Motor neuron (in vitro differentiated cells): ENCODE measurements around the gene LPIN2. TPM values are rescaled to one million over a fixed set of nuclear protein-coding genes. Genes with fewer than 3 reads are reported as not detected.
"Not testable (repeated sequence)": the region's sequence is repeated elsewhere in the genome, so short reads cannot be mapped to it uniquely, and the experiment has no call there.

Experiments
- ATAC-seq, 8 experiments: fragments of 200-7000 bp; cut with Tn5 transposase; replicated peaks in 6 of 8; 2 replicates each; pipeline ENCODE4 v1.8.0; 2021; ENCODE audit warnings: mild to moderate bottlenecking in 8 of 8, moderate library complexity in 8 of 8
- H3K27ac ChIP-seq, 2 donors: fragments of 250-450 bp; sonication (Bioruptor Pico); 2 replicates each; pipeline ENCODE4 v1.9.0; 2021; ENCODE audit warnings: antibody characterized with exemption in 2 of 2, mild to moderate bottlenecking in 2 of 2, moderate library complexity in 1 of 2
- H3K4me1 ChIP-seq, 2 donors: fragments of 250-450 bp; sonication (Bioruptor Pico); replicated peaks in 1 of 2; 2 replicates each; pipeline ENCODE4 v1.6.1; 2021; ENCODE audit warnings: antibody characterized with exemption in 2 of 2, mild to moderate bottlenecking in 2 of 2, moderate library complexity in 1 of 2
- H3K4me3 ChIP-seq, 5 donors: fragments of 250-450 bp; sonication (Bioruptor Pico); 2 replicates each; pipeline ENCODE4 v1.9.0; 2021; ENCODE audit warnings: antibody characterized with exemption in 5 of 5, mild to moderate bottlenecking in 5 of 5, moderate library complexity in 4 of 5
- WGBS, 10 experiments: fragments of 450-650 bp; shearing (Covaris generic); methylation state at CpG; one replicate each; pipeline ENCODE4 v1.0.0; 2022; 5-methylcytosine and 5-hydroxymethylcytosine counted together
- in situ Hi-C, 9 experiments: fragments of 400-800 bp; cut with MboI; loops; one replicate each; pipeline ENCODE4 v1.15.0; 2021; ENCODE audit warnings: low sequenced_read_pairs in 9 of 9, low pct_unique_long_range_greater_than_20kb in 2 of 9; ENCODE audit not compliant: unreplicated experiment in 9 of 9
- total RNA-seq, 8 experiments: library from RNA; unstranded; fragments of 300-600 nt; gene quantifications; 2 replicates each; pipeline versions ENCODE4 v1.2.3 to v1.2.4, GENCODE V29; 2022

The LPIN2 gene
- total RNA-seq, 8 experiments from 2014 or later = 9.6 to 33.4 (median 13.0) TPM

- H3K4me3 ChIP-seq = no peak overlapping the region
- in situ Hi-C loops = no loop called here
- H3K4me1 ChIP-seq = no peaks in the 10 kb centered on the region
- WGBS, 10 experiments = 0 to 100% (median 86%) methylated on average over 1 to 2 of the region's 2 CpGs; no CpG with 5 or more reads in 2 of the 10 experiments
- no peak for ATAC-seq
- H3K27ac ChIP-seq = no peak overlapping the region
These were observed 39.4 kb upstream of the LPIN2 start for GRCh38 chr18:3052411-3052758.

GRCh38 chr18:3051718-3052410 is 38.9 kb upstream of the LPIN2 start:
- no peak for ATAC-seq
- in situ Hi-C loops = no loop called here

GRCh38 chr18:3049897-3050454 is 37.0 kb upstream of the LPIN2 start:
- WGBS, 10 experiments = 33% methylated on average over 1 of the region's 8 CpGs; no CpG with 5 or more reads in 9 of the 10 experiments
- ATAC-seq, in situ Hi-C loops, H3K27ac ChIP-seq, H3K4me1 ChIP-seq, H3K4me3 ChIP-seq: not testable (repeated sequence)

More at GRCh38 chr18:3051718-3052410, 38.9 kb upstream of the LPIN2 start:
- no peak overlapping the region for H3K27ac ChIP-seq
- WGBS, 10 experiments = 43 to 100% (median 88%) methylated on average over 1 to 8 of the region's 8 CpGs; no CpG with 5 or more reads in 1 of the 10 experiments
- H3K4me1 ChIP-seq = no peaks in the 10 kb centered on the region
- H3K4me3 ChIP-seq = no peak overlapping the region

- ATAC-seq = no peak
- in situ Hi-C loops = no loop called here
- Histone ChIP-seq H3K27ac (no peak overlapping the region), H3K4me1 (peaks cover 0 to 3% of the 10 kb centered on the region in 2 donors), H3K4me3 (no peak overlapping the region)
- 86 to 100% (median 100%) methylated on average over 1 to 3 of the region's 3 CpGs; no CpG with 5 or more reads in 2 of the 10 experiments for WGBS, 10 experiments
These were observed 35.9 kb upstream of the LPIN2 start for GRCh38 chr18:3048820-3049349.

- in situ Hi-C loops = no loop called here
- 0 to 100% (median 43%) methylated on average over 1 to 5 of the region's 6 CpGs; no CpG with 5 or more reads in 1 of the 10 experiments for WGBS, 10 experiments
- H3K4me3 ChIP-seq = no peak overlapping the region
- peaks cover 0 to 3% of the 10 kb centered on the region in 2 donors for H3K4me1 ChIP-seq
- no peak overlapping the region for H3K27ac ChIP-seq
- ATAC-seq = no peak
These were observed 35.2 kb upstream of the LPIN2 start for GRCh38 chr18:3048121-3048520.

- Histone ChIP-seq H3K27ac (no peak overlapping the region), H3K4me3 (no peak overlapping the region), H3K4me1 (peaks cover 0 to 3% of the 10 kb centered on the region in 2 donors)
- 38 to 80% (median 55%) methylated on average over 2 to 3 of the region's 4 CpGs; no CpG with 5 or more reads in 6 of the 10 experiments for WGBS, 10 experiments
- in situ Hi-C loops = no loop called here
- no peak for ATAC-seq
These were observed 33.4 kb upstream of the LPIN2 start for GRCh38 chr18:3046216-3046808.

- in situ Hi-C loops = no loop called here
- Histone ChIP-seq H3K27ac (no peak overlapping the region), H3K4me1 (peaks cover 0 to 3% of the 10 kb centered on the region in 2 donors), H3K4me3 (no peak overlapping the region)
- 45 to 100% (median 72%) methylated on average over 1 to 10 of the region's 12 CpGs for WGBS, 10 experiments
- ATAC-seq = peak in 1 of 8 experiments; percentile 29
These were observed 32.2 kb upstream of the LPIN2 start for GRCh38 chr18:3044931-3045698.

GRCh38 chr18:3042379-3042778 is 29.4 kb upstream of the LPIN2 start:
- Histone ChIP-seq H3K4me3 (no peak overlapping the region), H3K4me1 (peaks cover 0 to 3% of the 10 kb centered on the region in 2 donors), H3K27ac (no peak overlapping the region)
- WGBS, 10 experiments = 60 to 100% (median 84%) methylated on average over 1 to 2 of the region's 2 CpGs; no CpG with 5 or more reads in 6 of the 10 experiments
- in situ Hi-C loops = no loop called here
- ATAC-seq = no peak

- Histone ChIP-seq H3K4me3 (no peak overlapping the region), H3K4me1 (peaks cover 0 to 3% of the 10 kb centered on the region in 2 donors), H3K27ac (no peak overlapping the region)
- WGBS, 10 experiments = 38 to 100% (median 82%) methylated on average over 1 to 5 of the region's 5 CpGs
- in situ Hi-C loops = no loop called here
- no peak for ATAC-seq
These were observed 28.9 kb upstream of the LPIN2 start for GRCh38 chr18:3041843-3042242.

- in situ Hi-C loops = no loop called here
These were observed 27.9 kb upstream of the LPIN2 start for GRCh38 chr18:3040881-3041280.

GRCh38 chr18:3040173-3040572 is 27.2 kb upstream of the LPIN2 start:
- WGBS, 10 experiments = 60 to 100% (median 87%) methylated on average over 1 to 2 of the region's 2 CpGs
- in situ Hi-C loops = no loop called here
- H3K27ac ChIP-seq = no peak overlapping the region
- H3K4me1 ChIP-seq = no peaks in the 10 kb centered on the region
- no peak for ATAC-seq
- H3K4me3 ChIP-seq = no peak overlapping the region

More at GRCh38 chr18:3040881-3041280, 27.9 kb upstream of the LPIN2 start:
- H3K4me3 ChIP-seq = no peak overlapping the region
- H3K27ac ChIP-seq = no peak overlapping the region
- no peak for ATAC-seq
- H3K4me1 ChIP-seq = no peaks in the 10 kb centered on the region
- 0 to 100% (median 97%) methylated on average over 2 to 6 of the region's 8 CpGs; no CpG with 5 or more reads in 3 of the 10 experiments for WGBS, 10 experiments

GRCh38 chr18:3037423-3037915 is 24.5 kb upstream of the LPIN2 start:
- WGBS, 10 experiments = 0 to 100% (median 67%) methylated on average over 1 to 4 of the region's 4 CpGs; no CpG with 5 or more reads in 1 of the 10 experiments
- in situ Hi-C loops = no loop called here
- ATAC-seq = peak in 1 of 8 experiments; percentile 23

More at GRCh38 chr18:3037423-3037915, 24.5 kb upstream of the LPIN2 start:
- Histone ChIP-seq H3K4me1 (no peaks in the 10 kb centered on the region), H3K27ac (no peak overlapping the region), H3K4me3 (no peak overlapping the region)
